Measurements from ENCODE around the gene CCNQ.

Gene CCNQ

GRCh38 chrX:153643431-153644351 is 44.8 kb upstream of the CCNQ start:
- TF ChIP-seq, protein P1, sequence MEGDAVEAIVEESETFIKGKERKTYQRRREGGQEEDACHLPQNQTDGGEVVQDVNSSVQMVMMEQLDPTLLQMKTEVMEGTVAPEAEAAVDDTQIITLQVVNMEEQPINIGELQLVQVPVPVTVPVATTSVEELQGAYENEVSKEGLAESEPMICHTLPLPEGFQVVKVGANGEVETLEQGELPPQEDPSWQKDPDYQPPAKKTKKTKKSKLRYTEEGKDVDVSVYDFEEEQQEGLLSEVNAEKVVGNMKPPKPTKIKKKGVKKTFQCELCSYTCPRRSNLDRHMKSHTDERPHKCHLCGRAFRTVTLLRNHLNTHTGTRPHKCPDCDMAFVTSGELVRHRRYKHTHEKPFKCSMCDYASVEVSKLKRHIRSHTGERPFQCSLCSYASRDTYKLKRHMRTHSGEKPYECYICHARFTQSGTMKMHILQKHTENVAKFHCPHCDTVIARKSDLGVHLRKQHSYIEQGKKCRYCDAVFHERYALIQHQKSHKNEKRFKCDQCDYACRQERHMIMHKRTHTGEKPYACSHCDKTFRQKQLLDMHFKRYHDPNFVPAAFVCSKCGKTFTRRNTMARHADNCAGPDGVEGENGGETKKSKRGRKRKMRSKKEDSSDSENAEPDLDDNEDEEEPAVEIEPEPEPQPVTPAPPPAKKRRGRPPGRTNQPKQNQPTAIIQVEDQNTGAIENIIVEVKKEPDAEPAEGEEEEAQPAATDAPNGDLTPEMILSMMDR (conservative IDR thresholded peaks at IDR 0.05): peak; percentile 41
- no peak overlapping the region for H3K27ac ChIP-seq

DNA sequence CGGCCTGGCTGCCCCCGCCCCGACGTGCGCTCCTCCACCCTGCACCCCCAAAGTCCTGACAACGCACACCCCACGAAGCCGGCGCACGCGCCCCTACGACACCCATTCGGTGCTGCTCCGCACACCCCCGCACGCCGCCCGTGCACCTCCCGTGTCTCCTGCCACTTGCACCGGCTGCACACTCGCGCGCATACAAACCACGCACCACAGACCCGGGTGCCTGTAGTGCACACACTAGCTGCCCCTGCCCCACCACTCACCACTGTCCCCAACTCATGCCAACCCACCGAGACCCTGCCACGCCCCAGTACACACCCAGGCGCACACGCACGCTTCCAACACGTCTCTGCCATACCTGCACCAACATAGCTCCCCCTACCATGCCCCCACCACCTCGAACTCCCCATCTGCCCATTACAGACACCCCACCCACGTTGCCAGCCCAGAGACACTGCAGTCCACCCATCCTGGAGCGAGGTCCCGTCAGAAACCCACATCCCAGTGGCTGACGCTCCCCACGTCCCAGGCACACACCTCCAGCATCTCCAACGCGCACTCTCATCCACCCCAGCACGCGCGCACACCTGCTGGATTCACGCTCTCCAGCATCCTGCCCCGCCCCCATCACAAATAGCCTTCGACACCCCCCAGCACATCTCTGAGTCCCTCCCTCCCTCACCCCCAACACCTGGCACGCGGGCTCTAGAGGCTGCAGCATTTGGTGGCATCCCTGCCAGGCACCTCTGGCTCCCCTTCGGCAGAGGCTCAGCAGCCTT is 43.9 kb upstream of the CCNQ start:
- H3K27ac ChIP-seq: no peak overlapping the region
- TF ChIP-seq, protein P1 (conservative IDR thresholded peaks at IDR 0.05): no peak

- TF ChIP-seq, protein P1 (conservative IDR thresholded peaks at IDR 0.05): no peak
- H3K27ac ChIP-seq: no peak overlapping the region
These were observed 43.2 kb upstream of the CCNQ start for GRCh38 chrX:153642051-153642654.

- TF ChIP-seq, protein P1 (conservative IDR thresholded peaks at IDR 0.05): no peak
- H3K27ac ChIP-seq: no peak overlapping the region
These were observed 42.7 kb upstream of the CCNQ start for GRCh38 chrX:153641627-153642026.

GRCh38 chrX:153640736-153641575 is 42.0 kb upstream of the CCNQ start:
- no peak overlapping the region for H3K27ac ChIP-seq
- TF ChIP-seq, protein P1 (conservative IDR thresholded peaks at IDR 0.05): no peak

- H3K27ac ChIP-seq: no peak overlapping the region
- TF ChIP-seq, protein P1 (conservative IDR thresholded peaks at IDR 0.05): no peak
These were observed 41.2 kb upstream of the CCNQ start for GRCh38 chrX:153640045-153640686.
